GM12873 (cell line): ENCODE measurements around the gene C1QTNF12.

ENCODE experiments used
- TF ChIP-seq, protein P1 (sequence below): IDR thresholded peaks from 2 replicates; pipeline ENCODE4 v1.5.1; 2012; ENCODE audit warnings: low read depth, mild to moderate bottlenecking, moderate library complexity, low read length, control low read depth; ENCODE audit not compliant: insufficient read depth; ENCODE audit errors: missing control alignments

C1QTNF12 gene

DNA sequence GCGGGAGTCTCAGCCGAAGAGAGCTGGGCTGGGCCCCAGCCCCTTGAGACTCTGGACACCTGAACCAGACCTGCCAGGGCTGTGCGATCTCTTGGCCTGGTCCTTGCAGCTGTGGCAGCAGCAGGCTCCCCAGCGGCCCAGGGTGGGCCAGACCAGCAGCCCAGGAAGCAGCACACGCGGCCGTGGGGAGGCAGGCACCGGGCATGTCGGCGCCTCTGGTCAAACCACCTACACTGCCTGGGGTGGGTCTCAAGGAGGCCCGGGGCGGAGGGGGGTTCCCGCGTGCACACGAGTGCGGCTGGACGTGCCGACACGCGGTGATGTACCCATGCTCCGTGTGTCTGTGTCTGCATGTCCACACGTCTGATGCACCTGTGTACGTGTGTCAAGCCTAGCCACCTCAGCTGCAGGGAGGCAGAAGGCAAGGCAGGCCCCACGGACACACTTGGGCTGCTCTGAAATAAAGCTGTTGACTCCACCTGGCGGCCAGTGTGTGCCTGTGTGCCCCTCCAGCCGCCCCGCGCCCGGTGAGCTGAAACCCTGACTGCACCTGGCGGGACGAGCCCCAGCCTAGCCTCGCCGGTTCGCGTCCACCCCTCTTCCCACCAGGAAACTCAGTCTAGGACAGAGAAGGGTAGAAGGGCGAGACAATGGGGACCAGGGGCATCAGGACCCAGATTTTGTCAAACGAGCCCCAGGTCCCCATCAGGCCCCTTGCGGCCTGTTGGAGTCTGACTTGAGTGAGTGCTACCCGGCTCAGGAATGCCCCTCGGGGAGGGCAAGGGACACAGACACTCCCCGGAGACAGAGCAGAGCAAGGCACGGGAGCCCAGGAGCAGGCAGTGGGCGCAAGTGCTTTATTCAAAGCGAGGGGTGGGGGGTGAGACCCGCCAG, 45.3 kb upstream of the C1QTNF12 start:
- TF ChIP-seq, protein P1, sequence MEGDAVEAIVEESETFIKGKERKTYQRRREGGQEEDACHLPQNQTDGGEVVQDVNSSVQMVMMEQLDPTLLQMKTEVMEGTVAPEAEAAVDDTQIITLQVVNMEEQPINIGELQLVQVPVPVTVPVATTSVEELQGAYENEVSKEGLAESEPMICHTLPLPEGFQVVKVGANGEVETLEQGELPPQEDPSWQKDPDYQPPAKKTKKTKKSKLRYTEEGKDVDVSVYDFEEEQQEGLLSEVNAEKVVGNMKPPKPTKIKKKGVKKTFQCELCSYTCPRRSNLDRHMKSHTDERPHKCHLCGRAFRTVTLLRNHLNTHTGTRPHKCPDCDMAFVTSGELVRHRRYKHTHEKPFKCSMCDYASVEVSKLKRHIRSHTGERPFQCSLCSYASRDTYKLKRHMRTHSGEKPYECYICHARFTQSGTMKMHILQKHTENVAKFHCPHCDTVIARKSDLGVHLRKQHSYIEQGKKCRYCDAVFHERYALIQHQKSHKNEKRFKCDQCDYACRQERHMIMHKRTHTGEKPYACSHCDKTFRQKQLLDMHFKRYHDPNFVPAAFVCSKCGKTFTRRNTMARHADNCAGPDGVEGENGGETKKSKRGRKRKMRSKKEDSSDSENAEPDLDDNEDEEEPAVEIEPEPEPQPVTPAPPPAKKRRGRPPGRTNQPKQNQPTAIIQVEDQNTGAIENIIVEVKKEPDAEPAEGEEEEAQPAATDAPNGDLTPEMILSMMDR, result peak; percentile 68

DNA sequence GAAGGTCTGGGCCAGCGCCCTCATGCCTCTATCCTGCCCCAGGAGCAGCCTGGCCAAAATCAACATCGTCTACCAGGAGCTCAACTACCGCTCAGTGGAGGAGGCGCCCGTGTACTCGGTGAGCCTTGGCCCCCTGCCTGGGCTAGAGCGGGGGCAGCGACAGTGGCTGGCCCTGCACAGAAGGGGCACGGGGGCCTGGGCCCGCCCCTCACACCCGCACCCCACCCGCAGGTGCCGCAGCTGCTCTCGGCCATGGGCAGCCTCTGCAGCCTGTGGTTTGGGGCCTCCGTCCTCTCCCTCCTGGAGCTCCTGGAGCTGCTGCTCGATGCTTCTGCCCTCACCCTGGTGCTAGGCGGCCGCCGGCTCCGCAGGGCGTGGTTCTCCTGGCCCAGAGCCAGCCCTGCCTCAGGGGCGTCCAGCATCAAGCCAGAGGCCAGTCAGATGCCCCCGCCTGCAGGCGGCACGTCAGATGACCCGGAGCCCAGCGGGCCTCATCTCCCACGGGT, 44.6 kb upstream of the C1QTNF12 start:
- TF ChIP-seq, protein P1, result no peak

DNA sequence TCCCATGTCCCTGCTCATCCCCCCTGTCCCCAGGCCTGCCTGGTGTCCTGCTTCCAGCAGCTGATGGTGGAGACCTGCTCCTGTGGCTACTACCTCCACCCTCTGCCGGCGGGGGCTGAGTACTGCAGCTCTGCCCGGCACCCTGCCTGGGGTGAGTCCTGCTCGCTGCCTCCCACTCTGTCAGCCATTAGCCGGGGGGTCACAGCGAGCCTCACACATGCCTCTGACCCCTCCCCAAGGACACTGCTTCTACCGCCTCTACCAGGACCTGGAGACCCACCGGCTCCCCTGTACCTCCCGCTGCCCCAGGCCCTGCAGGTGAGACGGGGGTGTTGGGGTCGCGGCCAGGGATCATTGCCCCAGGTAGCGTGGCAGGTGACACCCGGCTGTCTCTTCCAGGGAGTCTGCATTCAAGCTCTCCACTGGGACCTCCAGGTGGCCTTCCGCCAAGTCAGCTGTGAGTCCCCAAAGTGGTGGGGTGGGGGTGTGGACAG, 43.8 kb upstream of the C1QTNF12 start:
- TF ChIP-seq, protein P1, result peak; percentile 64

DNA sequence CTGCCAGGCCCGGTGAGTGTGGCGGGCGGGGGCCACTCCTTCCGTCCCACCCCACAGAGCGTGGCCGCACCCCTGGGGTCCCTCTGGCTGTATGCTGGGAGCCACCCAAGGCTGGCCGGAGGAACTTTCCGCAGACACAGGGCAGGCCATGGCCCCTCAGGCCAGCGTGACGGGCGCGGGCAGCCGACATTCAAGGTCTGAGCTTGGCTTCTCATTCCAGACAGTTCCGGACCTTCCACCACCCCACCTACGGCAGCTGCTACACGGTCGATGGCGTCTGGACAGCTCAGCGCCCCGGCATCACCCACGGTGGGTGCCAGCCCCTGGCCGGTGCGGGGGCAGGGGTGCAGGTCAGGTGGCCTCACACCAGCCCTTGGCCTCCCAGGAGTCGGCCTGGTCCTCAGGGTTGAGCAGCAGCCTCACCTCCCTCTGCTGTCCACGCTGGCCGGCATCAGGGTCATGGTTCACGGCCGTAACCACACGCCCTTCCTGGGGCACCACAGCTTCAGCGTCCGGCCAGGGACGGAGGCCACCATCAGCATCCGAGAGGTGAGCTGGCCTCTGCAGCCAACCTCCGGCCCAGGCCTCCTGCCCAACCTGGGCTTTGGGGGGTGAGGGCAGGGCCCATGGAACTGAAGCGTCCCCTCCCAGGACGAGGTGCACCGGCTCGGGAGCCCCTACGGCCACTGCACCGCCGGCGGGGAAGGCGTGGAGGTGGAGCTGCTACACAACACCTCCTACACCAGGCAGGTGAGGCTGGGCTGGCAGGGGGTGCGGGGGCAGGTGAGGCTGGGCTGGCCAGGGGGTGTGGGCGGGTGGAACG, 41.0 kb upstream of the C1QTNF12 start:
- TF ChIP-seq, protein P1, result no peak

DNA sequence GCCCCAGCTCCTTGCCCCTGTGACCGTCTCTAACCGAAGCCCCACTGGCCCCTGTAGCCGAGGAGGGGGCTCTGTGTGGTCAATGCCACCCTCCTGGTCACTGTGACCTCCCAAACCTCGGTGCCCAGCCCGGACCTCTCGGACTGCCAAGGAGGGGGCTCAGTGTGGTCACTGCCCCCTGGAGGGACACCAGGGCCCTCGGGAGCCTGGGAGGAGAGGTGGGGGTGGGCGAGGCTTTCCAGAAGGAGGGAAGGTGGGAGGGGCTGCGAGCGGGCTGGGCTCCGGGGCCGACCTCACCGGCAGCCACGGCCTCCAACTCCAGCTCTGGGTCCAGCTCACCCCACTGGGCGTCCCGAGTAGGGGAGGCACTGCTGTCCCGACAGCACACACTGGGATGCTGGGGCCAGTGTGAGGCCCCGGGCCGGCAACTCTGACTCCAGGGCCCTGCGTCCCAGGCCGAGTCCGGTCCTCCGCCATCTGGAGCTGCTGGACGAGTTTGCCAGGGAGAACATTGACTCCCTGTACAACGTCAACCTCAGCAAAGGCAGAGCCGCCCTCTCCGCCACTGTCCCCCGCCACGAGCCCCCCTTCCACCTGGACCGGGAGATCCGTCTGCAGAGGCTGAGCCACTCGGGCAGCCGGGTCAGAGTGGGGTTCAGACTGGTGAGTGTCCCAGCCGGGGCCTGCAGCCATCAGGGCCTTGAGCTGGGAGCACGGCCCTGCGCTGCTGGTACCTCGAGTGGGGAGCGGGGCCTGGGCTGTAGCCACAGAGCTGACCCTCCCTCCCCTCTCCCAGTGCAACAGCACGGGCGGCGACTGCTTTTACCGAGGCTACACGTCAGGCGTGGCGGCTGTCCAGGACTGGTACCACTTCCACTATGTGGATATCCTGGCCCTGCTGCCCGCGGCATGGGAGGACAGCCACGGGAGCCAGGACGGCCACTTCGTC, 40.1 kb upstream of the C1QTNF12 start:
- TF ChIP-seq, protein P1, result no peak

DNA sequence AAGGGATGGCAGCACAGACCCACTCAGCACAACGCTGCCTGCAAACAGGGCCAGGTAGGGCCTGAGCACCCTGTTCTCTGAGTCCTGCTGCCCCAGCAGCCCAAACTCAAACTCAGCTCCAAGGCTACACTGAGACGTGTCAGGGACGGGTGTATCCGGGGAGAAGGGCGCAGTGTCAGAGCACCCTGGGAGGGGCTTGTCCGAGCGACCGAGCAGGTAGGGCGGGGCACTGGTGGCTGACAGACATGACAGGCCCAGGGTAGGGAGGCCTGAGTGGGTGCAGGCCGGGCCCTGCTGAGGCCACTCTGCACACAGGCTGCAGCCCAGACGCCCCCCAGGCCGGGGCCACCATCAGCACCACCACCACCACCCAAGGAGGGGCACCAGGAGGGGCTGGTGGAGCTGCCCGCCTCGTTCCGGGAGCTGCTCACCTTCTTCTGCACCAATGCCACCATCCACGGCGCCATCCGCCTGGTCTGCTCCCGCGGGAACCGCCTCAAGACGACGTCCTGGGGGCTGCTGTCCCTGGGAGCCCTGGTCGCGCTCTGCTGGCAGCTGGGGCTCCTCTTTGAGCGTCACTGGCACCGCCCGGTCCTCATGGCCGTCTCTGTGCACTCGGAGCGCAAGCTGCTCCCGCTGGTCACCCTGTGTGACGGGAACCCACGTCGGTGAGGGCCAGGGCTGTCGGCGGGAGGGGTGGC, 39.2 kb upstream of the C1QTNF12 start:
- TF ChIP-seq, protein P1, result no peak
